GM12864 (cell line): Measurements from ENCODE around the gene DMAP1.

ENCODE experiments used
- DNase-seq: peaks from one replicate; pipeline ENCODE4 v3.0.0-alpha.2; 2011; ENCODE audit warnings: low read depth
- H3K4me3 ChIP-seq: 2 replicates; pipeline ENCODE4 v1.5.1; 2011; ENCODE audit warnings: mild to moderate bottlenecking, low read depth, low read length, control low read depth
- CTCF ChIP-seq: IDR thresholded peaks from 2 replicates; pipeline ENCODE4 v1.5.1; 2011; ENCODE audit warnings: low read depth, mild to moderate bottlenecking, moderate library complexity, low read length, control low read depth, inconsistent platforms; ENCODE audit errors: missing control alignments

Gene DMAP1

GRCh38 chr1:44210595-44210994 is 2.7 kb upstream of the DMAP1 start:
- H3K4me3 ChIP-seq = no peak overlapping the region
- DNase-seq = no peak
- no peak for TF ChIP-seq CTCF

DNA sequence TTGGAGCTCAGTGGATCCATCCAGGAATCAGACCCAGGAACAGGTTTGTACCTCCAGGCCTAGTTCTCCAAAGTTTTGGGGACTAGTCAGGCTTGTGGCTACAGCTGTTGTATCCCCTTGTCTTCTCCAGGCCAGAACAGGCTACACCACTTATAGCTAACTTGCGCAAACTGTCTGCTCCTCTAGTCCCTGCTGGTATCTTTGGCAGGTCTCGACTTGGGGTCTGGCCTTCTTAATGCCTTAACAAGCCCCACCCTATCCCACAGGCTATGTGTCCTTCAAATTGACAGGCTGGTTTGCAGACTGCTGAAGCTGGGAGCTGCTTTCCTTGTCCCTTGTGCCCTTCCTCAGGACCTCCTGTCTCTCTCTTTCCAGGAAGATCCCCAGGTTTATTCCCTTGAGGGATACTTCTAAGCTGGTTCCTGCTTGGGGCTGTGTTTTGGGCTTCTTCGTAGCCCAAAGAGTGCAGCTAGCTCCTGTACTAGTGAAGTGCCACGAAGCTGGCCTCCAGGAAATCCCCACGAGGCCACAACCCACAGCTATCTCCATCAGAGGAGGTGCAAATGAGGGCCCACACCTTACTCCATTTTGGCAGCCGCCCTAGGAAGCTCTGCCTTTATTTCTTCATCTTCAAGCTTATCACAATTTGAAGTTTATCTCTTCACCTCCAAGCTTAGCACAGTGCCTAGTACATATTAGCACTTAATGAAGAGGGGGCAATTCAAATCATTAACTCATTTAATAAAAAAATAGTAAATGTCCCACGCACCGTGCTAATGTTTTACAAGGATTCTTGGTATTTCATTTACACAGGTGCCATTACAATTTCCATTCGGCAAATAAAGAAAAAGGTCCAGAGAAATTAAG is 683 bp upstream of the DMAP1 start:
- no peak for TF ChIP-seq CTCF
- H3K4me3 ChIP-seq = peak overlapping the region; percentile 66
- no peak for DNase-seq

DNA sequence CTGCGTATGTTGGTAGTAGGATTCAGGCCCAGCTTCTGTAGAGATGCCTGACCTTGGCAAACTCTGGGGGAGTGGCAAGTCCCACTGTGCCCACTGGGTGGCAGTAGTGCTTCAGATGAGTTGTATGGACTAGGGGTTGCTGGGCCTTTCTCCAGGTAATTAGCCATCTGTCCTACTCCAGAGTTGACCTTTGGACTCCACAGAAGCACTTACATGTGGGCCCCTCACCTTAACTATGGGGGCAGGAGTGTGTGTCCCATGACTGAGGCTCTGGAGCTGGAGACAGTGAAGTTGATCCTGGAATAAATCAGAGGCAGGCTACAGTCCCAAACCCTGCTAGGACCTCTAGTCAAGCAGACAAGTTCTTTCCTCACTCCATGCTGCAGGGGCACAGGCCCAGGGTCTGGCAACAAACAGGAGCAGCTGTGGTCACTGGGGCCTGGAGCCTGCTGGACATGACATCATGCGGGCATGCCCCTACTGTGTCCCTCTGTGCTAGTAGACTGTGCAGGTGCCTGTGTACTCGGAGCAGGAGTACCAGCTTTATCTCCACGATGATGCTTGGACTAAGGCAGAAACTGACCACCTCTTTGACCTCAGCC is 4.6 kb downstream of the DMAP1 start:
- TF ChIP-seq CTCF = peak; percentile 97
- no peak overlapping the region for H3K4me3 ChIP-seq
- DNase-seq = peak; percentile 36

GRCh38 chr1:44218503-44219300 is 5.4 kb downstream of the DMAP1 start:
- TF ChIP-seq CTCF = no peak

GRCh38 chr1:44219301-44219626 is 6.0 kb downstream of the DMAP1 start:
- DNase-seq = no peak
- no peak overlapping the region for H3K4me3 ChIP-seq
- no peak for TF ChIP-seq CTCF

More at GRCh38 chr1:44218503-44219300, 5.4 kb downstream of the DMAP1 start:
- no peak for DNase-seq
- H3K4me3 ChIP-seq = no peak overlapping the region

DNA sequence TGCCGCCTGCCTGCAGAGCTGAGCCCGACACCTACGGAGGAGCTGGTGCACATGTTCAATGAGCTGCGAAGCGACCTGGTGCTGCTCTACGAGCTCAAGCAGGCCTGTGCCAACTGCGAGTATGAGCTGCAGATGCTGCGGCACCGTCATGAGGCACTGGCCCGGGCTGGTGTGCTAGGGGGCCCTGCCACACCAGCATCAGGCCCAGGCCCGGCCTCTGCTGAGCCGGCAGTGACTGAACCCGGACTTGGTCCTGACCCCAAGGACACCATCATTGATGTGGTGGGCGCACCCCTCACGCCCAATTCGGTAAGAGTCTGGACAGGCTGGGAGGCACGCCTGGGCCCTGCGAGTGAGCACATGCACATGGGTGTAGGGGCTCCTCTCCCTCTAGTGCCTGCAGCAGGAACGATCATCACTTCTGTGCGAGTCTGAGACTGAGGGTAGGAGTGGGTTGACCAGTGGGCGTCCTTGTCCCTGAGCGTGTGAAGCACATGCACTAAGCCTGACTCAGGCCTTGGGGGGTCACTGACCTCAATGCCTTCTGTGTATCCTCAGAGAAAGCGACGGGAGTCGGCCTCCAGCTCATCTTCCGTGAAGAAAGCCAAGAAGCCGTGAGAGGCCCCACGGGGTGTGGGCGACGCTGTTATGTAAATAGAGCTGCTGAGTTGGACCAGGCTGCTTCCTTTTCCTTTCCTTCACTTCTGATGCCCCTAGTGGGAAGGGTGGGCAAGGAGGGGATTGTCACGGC is 6.9 kb downstream of the DMAP1 start:
- DNase-seq = no peak
- H3K4me3 ChIP-seq = no peak overlapping the region

More for the DNA sequence above, 6.9 kb downstream of the DMAP1 start:
- no peak for TF ChIP-seq CTCF
